ENCODE measurements around the gene KCTD3. TPM values are rescaled to one million over a fixed set of nuclear protein-coding genes. Genes with fewer than 3 reads are reported as not detected.

KCTD3 gene
- total RNA-seq, 1 donor from 2014 or later = 25.2 TPM

DNA sequence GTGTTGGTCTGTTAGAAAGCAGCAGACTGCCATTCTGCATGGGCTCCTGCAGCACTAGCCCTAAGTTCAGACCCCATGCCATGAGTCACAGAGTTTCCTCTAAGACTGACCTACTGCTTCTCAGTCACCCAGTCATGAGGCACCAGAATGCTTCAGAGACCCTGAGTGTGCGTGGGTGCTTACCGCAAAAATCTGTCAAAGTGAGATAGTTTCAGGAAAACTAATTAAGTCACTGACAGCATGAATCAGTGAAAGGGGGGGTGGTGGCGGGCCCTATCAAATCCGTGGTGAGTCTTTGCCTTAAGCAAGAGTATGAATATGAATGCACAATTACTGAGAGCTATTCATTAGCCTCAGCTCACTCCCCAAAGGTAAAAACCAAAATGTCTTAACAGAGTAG is 98.1 kb downstream of the KCTD3 start:
- Histone ChIP-seq H3K4me3 (ENCODE audit: insufficient read depth, low read depth, low read length) (no peak overlapping the region), H4K20me1 (ENCODE audit: insufficient read depth, low read length) (no peaks in the 10 kb centered on the region), H3K4me1 (ENCODE audit: insufficient read depth, low read length) (peaks cover 12% of the 10 kb centered on the region), H3K9me3 (ENCODE audit: insufficient read depth, low read depth, low read length) (no peaks in the 10 kb centered on the region), H3K4me2 (ENCODE audit: low read length) (peak overlapping the region; percentile 36), H3K9ac (ENCODE audit: low read length) (no peak overlapping the region), H2AFZ (ENCODE audit: low read depth, low read length) (no peak overlapping the region), H3K79me2 (ENCODE audit: insufficient read depth, low read length) (no peaks in the 10 kb centered on the region), H3K36me3 (ENCODE audit: insufficient read depth, low read length) (no peaks in the 10 kb centered on the region), H3K27me3 (ENCODE audit: insufficient read depth, low read length) (no peaks in the 10 kb centered on the region), H3K27ac (ENCODE audit: low read depth, low read length) (no peak overlapping the region)
- no peak for TF ChIP-seq EZH2 (IDR thresholded peaks at IDR 0.05; ENCODE audit: insufficient read depth, low read length)
- TF ChIP-seq, protein P1, sequence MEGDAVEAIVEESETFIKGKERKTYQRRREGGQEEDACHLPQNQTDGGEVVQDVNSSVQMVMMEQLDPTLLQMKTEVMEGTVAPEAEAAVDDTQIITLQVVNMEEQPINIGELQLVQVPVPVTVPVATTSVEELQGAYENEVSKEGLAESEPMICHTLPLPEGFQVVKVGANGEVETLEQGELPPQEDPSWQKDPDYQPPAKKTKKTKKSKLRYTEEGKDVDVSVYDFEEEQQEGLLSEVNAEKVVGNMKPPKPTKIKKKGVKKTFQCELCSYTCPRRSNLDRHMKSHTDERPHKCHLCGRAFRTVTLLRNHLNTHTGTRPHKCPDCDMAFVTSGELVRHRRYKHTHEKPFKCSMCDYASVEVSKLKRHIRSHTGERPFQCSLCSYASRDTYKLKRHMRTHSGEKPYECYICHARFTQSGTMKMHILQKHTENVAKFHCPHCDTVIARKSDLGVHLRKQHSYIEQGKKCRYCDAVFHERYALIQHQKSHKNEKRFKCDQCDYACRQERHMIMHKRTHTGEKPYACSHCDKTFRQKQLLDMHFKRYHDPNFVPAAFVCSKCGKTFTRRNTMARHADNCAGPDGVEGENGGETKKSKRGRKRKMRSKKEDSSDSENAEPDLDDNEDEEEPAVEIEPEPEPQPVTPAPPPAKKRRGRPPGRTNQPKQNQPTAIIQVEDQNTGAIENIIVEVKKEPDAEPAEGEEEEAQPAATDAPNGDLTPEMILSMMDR (IDR thresholded peaks at IDR 0.05; ENCODE audit: insufficient read depth, low read depth, low read length) = no peak
- Mint-ChIP-seq H3K4me3 (ENCODE audit: unreplicated experiment) (no peak overlapping the region), H3K36me3 (ENCODE audit: low read depth, unreplicated experiment) (no peaks in the 10 kb centered on the region), H3K27me3 (ENCODE audit: low read depth, unreplicated experiment) (no peaks in the 10 kb centered on the region), H3K27ac (ENCODE audit: unreplicated experiment) (no peak overlapping the region), H3K9me3 (ENCODE audit: unreplicated experiment) (no peaks in the 10 kb centered on the region), H3K4me1 (ENCODE audit: low read depth, unreplicated experiment) (peaks cover 15% of the 10 kb centered on the region)
- DNase-seq (ENCODE audit: low read depth) (peak; percentile 96), FAIRE-seq (no peak)

GRCh38 chr1:215667761-215668160 is 100.7 kb downstream of the KCTD3 start:
- TF ChIP-seq, protein P1 (IDR thresholded peaks at IDR 0.05; ENCODE audit: insufficient read depth, low read depth, low read length) = no peak
- no peak for TF ChIP-seq EZH2 (IDR thresholded peaks at IDR 0.05; ENCODE audit: insufficient read depth, low read length)
- peaks cover 17% of the 10 kb centered on the region for H3K4me1 Mint-ChIP-seq (ENCODE audit: low read depth, unreplicated experiment)

DNA sequence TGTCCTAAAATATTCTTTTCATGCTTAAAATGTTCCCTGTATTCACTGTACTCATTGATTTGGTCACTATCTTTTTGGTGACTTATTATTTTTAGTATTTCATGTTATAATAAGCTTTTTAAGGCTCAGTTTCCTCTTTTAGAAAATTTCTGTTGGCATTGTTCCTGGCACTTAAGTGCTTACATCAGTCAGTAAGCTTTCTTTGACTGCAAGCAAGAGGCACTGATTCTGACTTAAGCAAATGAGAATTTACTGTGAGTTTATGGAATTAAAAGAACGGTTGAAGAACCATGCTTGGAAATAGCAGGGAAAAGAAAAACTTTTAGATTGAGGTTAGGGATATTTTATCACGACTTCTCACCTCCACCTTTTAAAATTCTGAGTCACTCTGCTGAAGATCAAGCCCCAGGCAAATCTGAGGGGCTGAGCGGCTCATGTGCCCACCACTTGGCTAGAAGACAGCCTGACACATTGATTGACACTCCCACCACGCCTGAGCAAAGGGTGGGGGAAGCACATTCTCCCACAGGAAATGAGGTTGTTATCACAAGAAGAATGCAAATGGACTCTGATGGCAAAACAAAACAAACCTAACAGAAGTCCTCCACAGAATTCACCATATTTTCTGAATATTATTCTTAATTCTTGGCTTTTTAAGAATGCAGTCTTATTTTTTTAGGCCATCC is 102.8 kb downstream of the KCTD3 start:
- no peak overlapping the region for H2AFZ ChIP-seq (ENCODE audit: low read depth, low read length)
- H3K36me3 ChIP-seq (ENCODE audit: insufficient read depth, low read length) = no peaks in the 10 kb centered on the region
- FAIRE-seq (no peak), DNase-seq (ENCODE audit: low read depth) (peak; percentile 34)
- peak overlapping the region; percentile 14 for H3K27ac Mint-ChIP-seq (ENCODE audit: unreplicated experiment)
- no peak overlapping the region for H3K4me3 ChIP-seq (ENCODE audit: insufficient read depth, low read depth, low read length)
- no peaks in the 10 kb centered on the region for H3K9me3 ChIP-seq (ENCODE audit: insufficient read depth, low read depth, low read length)
- no peak overlapping the region for H3K4me2 ChIP-seq (ENCODE audit: low read length)
- TF ChIP-seq EZH2 (IDR thresholded peaks at IDR 0.05; ENCODE audit: insufficient read depth, low read length) = no peak
- TF ChIP-seq, protein P1 (IDR thresholded peaks at IDR 0.05; ENCODE audit: insufficient read depth, low read depth, low read length) = no peak
- no peaks in the 10 kb centered on the region for H3K9me3 Mint-ChIP-seq (ENCODE audit: unreplicated experiment)
- H3K36me3 Mint-ChIP-seq (ENCODE audit: low read depth, unreplicated experiment) = no peaks in the 10 kb centered on the region
- no peaks in the 10 kb centered on the region for H3K79me2 ChIP-seq (ENCODE audit: insufficient read depth, low read length)
- H3K4me1 Mint-ChIP-seq (ENCODE audit: low read depth, unreplicated experiment) = peaks cover 17% of the 10 kb centered on the region
- H3K27me3 ChIP-seq (ENCODE audit: insufficient read depth, low read length) = no peaks in the 10 kb centered on the region
- H3K4me1 ChIP-seq (ENCODE audit: insufficient read depth, low read length) = peaks cover 11% of the 10 kb centered on the region
- H3K4me3 Mint-ChIP-seq (ENCODE audit: unreplicated experiment) = no peak overlapping the region
- H3K27ac ChIP-seq (ENCODE audit: low read depth, low read length) = no peak overlapping the region
- H3K27me3 Mint-ChIP-seq (ENCODE audit: low read depth, unreplicated experiment) = no peaks in the 10 kb centered on the region
- H4K20me1 ChIP-seq (ENCODE audit: insufficient read depth, low read length) = no peaks in the 10 kb centered on the region
- H3K9ac ChIP-seq (ENCODE audit: low read length) = no peak overlapping the region

More at GRCh38 chr1:215667761-215668160, 100.7 kb downstream of the KCTD3 start:
- H3K4me1 ChIP-seq (ENCODE audit: insufficient read depth, low read length) = peaks cover 14% of the 10 kb centered on the region
- no peak overlapping the region for H2AFZ ChIP-seq (ENCODE audit: low read depth, low read length)
- no peak overlapping the region for H3K27ac ChIP-seq (ENCODE audit: low read depth, low read length)
- no peaks in the 10 kb centered on the region for H3K27me3 Mint-ChIP-seq (ENCODE audit: low read depth, unreplicated experiment)
- FAIRE-seq (no peak), DNase-seq (ENCODE audit: low read depth) (no peak)
- no peaks in the 10 kb centered on the region for H3K27me3 ChIP-seq (ENCODE audit: insufficient read depth, low read length)
- H3K9ac ChIP-seq (ENCODE audit: low read length) = no peak overlapping the region
- H3K9me3 ChIP-seq (ENCODE audit: insufficient read depth, low read depth, low read length) = no peaks in the 10 kb centered on the region
- no peaks in the 10 kb centered on the region for H3K36me3 Mint-ChIP-seq (ENCODE audit: low read depth, unreplicated experiment)
- H3K4me3 Mint-ChIP-seq (ENCODE audit: unreplicated experiment) = no peak overlapping the region
- no peaks in the 10 kb centered on the region for H3K9me3 Mint-ChIP-seq (ENCODE audit: unreplicated experiment)
- no peaks in the 10 kb centered on the region for H3K36me3 ChIP-seq (ENCODE audit: insufficient read depth, low read length)
- H3K4me2 ChIP-seq (ENCODE audit: low read length) = no peak overlapping the region
- H4K20me1 ChIP-seq (ENCODE audit: insufficient read depth, low read length) = no peaks in the 10 kb centered on the region
- H3K79me2 ChIP-seq (ENCODE audit: insufficient read depth, low read length) = no peaks in the 10 kb centered on the region
- H3K4me3 ChIP-seq (ENCODE audit: insufficient read depth, low read depth, low read length) = no peak overlapping the region
- no peak overlapping the region for H3K27ac Mint-ChIP-seq (ENCODE audit: unreplicated experiment)
